H1 (cell line): Measurements from ENCODE around the gene SH3BGRL3. TPM values are rescaled to one million over a fixed set of nuclear protein-coding genes. Genes with fewer than 3 reads are reported as not detected.

ENCODE experiments used
- CTCF ChIA-PET: fragments of 300-600 bp; sonication (Branson Sonifier 250); formaldehyde crosslinking; loops from one replicate; lab custom pipeline; 2021; ENCODE audit not compliant: partially characterized antibody; lab: Charles Lee
- POLR2A ChIA-PET: fragments of 300-600 bp; sonication (Branson Sonifier 250); formaldehyde crosslinking; loops from one replicate; lab custom pipeline; 2021; ENCODE audit warnings: inconsistent platforms; ENCODE audit not compliant: partially characterized antibody; lab: Charles Lee
- DNase-seq, 2 experiments: peaks; one replicate each; pipeline versions ENCODE4 v3.0.0 to v3.0.0-alpha.2; 2010 to 2022; ENCODE audit warnings: low spot score in 2 of 2, low read depth in 1 of 2, mixed read lengths in 1 of 2
- FAIRE-seq: peaks from 2 replicates; lab custom pipeline; 2011; peaks lifted over from hg19 to GRCh38; lab: Jason Lieb, UNC
- H2AFZ ChIP-seq: 2 replicates; pipeline ENCODE4 v1.8.1; 2012; ENCODE audit warnings: low read length, inconsistent platforms
- H2AK5ac ChIP-seq: 2 replicates; pipeline ENCODE4 v1.6.1; 2013; ENCODE audit warnings: low read depth, low read length
- H2BK120ac ChIP-seq: replicated peaks from 2 replicates; pipeline ENCODE3; 2013; ENCODE audit warnings: low read depth, low read length, inconsistent platforms
- H2BK12ac ChIP-seq: 2 replicates; pipeline ENCODE4 v1.6.1; 2013; ENCODE audit warnings: low read depth, low read length
- H2BK15ac ChIP-seq: 2 replicates; pipeline ENCODE4 v1.6.1; 2013; ENCODE audit warnings: low read length
- H2BK20ac ChIP-seq: 2 replicates; pipeline ENCODE4 v1.6.1; 2013; ENCODE audit warnings: low read length
- H2BK5ac ChIP-seq: 2 replicates; pipeline ENCODE4 v1.6.1; 2013; ENCODE audit warnings: low read depth, low read length
- H3K14ac ChIP-seq: 2 replicates; pipeline ENCODE4 v1.6.1; 2013; ENCODE audit warnings: inconsistent platforms; ENCODE audit not compliant: insufficient read length
- H3K18ac ChIP-seq: 2 replicates; pipeline ENCODE4 v1.6.1; 2013; ENCODE audit warnings: low read length; ENCODE audit errors: extremely low read depth
- H3K23ac ChIP-seq: 2 replicates; pipeline ENCODE4 v1.6.1; 2013; ENCODE audit warnings: inconsistent platforms; ENCODE audit not compliant: insufficient read length
- H3K23me2 ChIP-seq: 2 replicates; pipeline ENCODE4 v1.6.1; 2013; ENCODE audit warnings: low read depth, low read length
- H3K27ac ChIP-seq: 2 replicates; pipeline ENCODE4 v1.6.1; 2011; ENCODE audit warnings: low read depth, low read length, inconsistent platforms
- H3K27me3 ChIP-seq, 4 experiments: replicated peaks in 1 of 4; 1 replicate in 1 of 4; 2 replicates in 3 of 4; pipeline versions ENCODE4 v1.6.1 to v1.8.1; 2011 to 2013; ENCODE audit warnings: low read length in 3 of 4, mild to moderate bottlenecking in 3 of 4, inconsistent platforms in 2 of 4, mixed read lengths in 2 of 4, moderate library complexity in 1 of 4; ENCODE audit not compliant: control insufficient read depth in 3 of 4, insufficient read depth in 3 of 4; ENCODE audit errors: extremely low read depth in 1 of 4
- H3K36me3 ChIP-seq, 4 experiments: 2 replicates each; pipeline versions ENCODE4 v1.6.1 to v1.8.1; 2011 to 2013; ENCODE audit warnings: mild to moderate bottlenecking in 4 of 4, low read length in 3 of 4, moderate library complexity in 2 of 4, control low read depth in 1 of 4, inconsistent platforms in 1 of 4; ENCODE audit not compliant: insufficient read depth in 4 of 4, control insufficient read depth in 2 of 4
- H3K4ac ChIP-seq: replicated peaks from 2 replicates; pipeline ENCODE3; 2013; ENCODE audit warnings: low read length, low read depth, mixed read lengths, inconsistent platforms; ENCODE audit not compliant: insufficient read length
- H3K4me1 ChIP-seq, 4 experiments: replicated peaks in 1 of 4; 1 replicate in 1 of 4; 2 replicates in 3 of 4; pipeline versions ENCODE4 v1.6.1 to v1.8.1; 2011 to 2013; ENCODE audit warnings: low read length in 3 of 4, inconsistent platforms in 2 of 4, mixed read lengths in 1 of 4; ENCODE audit not compliant: insufficient read depth in 4 of 4, control insufficient read depth in 3 of 4
- H3K4me2 ChIP-seq, 2 experiments: 2 replicates each; pipeline versions ENCODE4 v1.6.1 to v1.8.1; 2011 to 2013; ENCODE audit warnings: low read depth in 2 of 2, low read length in 2 of 2, control low read depth in 1 of 2, inconsistent platforms in 1 of 2, mild to moderate bottlenecking in 1 of 2; ENCODE audit not compliant: insufficient read depth in 1 of 2
- H3K4me3 ChIP-seq, 4 experiments: fragments of 200-600, 300-600 bp in 1 of 4; sonication (generic), shearing (Covaris generic), sonication (Bioruptor Twin) in 1 of 4; 2 replicates each; pipeline versions ENCODE4 v1.5.1 to v1.8.1; 2011 to 2016; ENCODE audit warnings: low read length in 4 of 4, low read depth in 3 of 4, control low read depth in 2 of 4, inconsistent platforms in 2 of 4, mild to moderate bottlenecking in 2 of 4, mixed read lengths in 1 of 4, moderate library complexity in 1 of 4; ENCODE audit not compliant: insufficient read depth in 2 of 4; ENCODE audit errors: extremely low read depth in 1 of 4
- H3K56ac ChIP-seq: replicated peaks from 2 replicates; pipeline ENCODE3; 2013; ENCODE audit warnings: low read depth, mild to moderate bottlenecking, mixed read lengths, low read length, inconsistent platforms; ENCODE audit not compliant: insufficient read length
- H3K79me1 ChIP-seq: 2 replicates; pipeline ENCODE4 v1.6.1; 2013; ENCODE audit warnings: low read depth, low read length, control low read depth
- H3K79me2 ChIP-seq, 2 experiments: 2 replicates each; pipeline versions ENCODE4 v1.6.1 to v1.8.1; 2012 to 2013; ENCODE audit warnings: low read length in 2 of 2, mild to moderate bottlenecking in 2 of 2, inconsistent platforms in 1 of 2; ENCODE audit not compliant: insufficient read depth in 2 of 2, control insufficient read depth in 1 of 2
- H3K9ac ChIP-seq, 4 experiments: replicated peaks in 1 of 4; 1 replicate in 1 of 4; 2 replicates in 3 of 4; pipeline versions ENCODE4 v1.6.1 to v1.8.1; 2011 to 2013; ENCODE audit warnings: low read depth in 3 of 4, low read length in 3 of 4, control low read depth in 2 of 4, mild to moderate bottlenecking in 2 of 4, moderate library complexity in 2 of 4, inconsistent platforms in 1 of 4; ENCODE audit errors: extremely low read depth in 1 of 4
- H3K9me3 ChIP-seq, 2 experiments: 2 replicates each; pipeline versions ENCODE4 v1.6.1 to v1.8.1; 2012 to 2013; ENCODE audit warnings: mild to moderate bottlenecking in 2 of 2, moderate library complexity in 2 of 2, control low read depth in 1 of 2, inconsistent platforms in 1 of 2, low read depth in 1 of 2, low read length in 1 of 2, mixed read lengths in 1 of 2; ENCODE audit not compliant: insufficient read depth in 2 of 2
- H4K20me1 ChIP-seq, 2 experiments: replicated peaks in 1 of 2; 2 replicates each; pipeline versions ENCODE3 to v1.8.1; 2011 to 2013; ENCODE audit warnings: inconsistent platforms in 2 of 2, low read length in 2 of 2, mild to moderate bottlenecking in 1 of 2; ENCODE audit not compliant: insufficient read depth in 2 of 2, control insufficient read depth in 1 of 2
- H4K5ac ChIP-seq: 2 replicates; pipeline ENCODE4 v1.6.1; 2013; ENCODE audit warnings: low read length, low read depth, mixed read lengths, inconsistent platforms; ENCODE audit not compliant: insufficient read length
- H4K8ac ChIP-seq: 2 replicates; pipeline ENCODE4 v1.8.0; 2013; ENCODE audit warnings: mild to moderate bottlenecking, moderate library complexity, low read length, inconsistent platforms; ENCODE audit not compliant: insufficient read depth; ENCODE audit errors: extremely low read depth
- H4K91ac ChIP-seq: replicated peaks from 2 replicates; pipeline ENCODE3; 2013; ENCODE audit warnings: low read length, mixed read lengths, inconsistent platforms; ENCODE audit not compliant: insufficient read length
- CBX8 ChIP-seq: fragments of 300-800, 300-1000 bp; sonication (generic); IDR thresholded peaks from 2 replicates; pipeline ENCODE4 v1.7.1; 2016; ENCODE audit warnings: low read depth, low read length, borderline replicate concordance
- EP300 ChIP-seq, 2 experiments: IDR thresholded peaks; 1 replicate in 1 of 2; 2 replicates in 1 of 2; pipeline ENCODE4 v1.6.1; 2011 to 2012; ENCODE audit warnings: low read depth in 2 of 2, low read length in 2 of 2, mild to moderate bottlenecking in 2 of 2, borderline replicate concordance in 1 of 2, inconsistent platforms in 1 of 2, moderate library complexity in 1 of 2
- HDAC2 ChIP-seq, 2 experiments: fragments of 300-600 bp in 1 of 2; sonication (generic) in 1 of 2; IDR thresholded peaks; 2 replicates each; pipeline ENCODE4 v1.6.1; 2011 to 2012; ENCODE audit warnings: low read depth in 2 of 2, low read length in 2 of 2, mild to moderate bottlenecking in 2 of 2, moderate library complexity in 2 of 2, borderline replicate concordance in 1 of 2, inconsistent platforms in 1 of 2
- PHF8 ChIP-seq: fragments of 200-600 bp; sonication (generic); conservative IDR thresholded peaks from 2 replicates; pipeline ENCODE4 v1.7.1; 2012; ENCODE audit warnings: low read depth, mild to moderate bottlenecking, inconsistent platforms, low read length, moderate library complexity
- SIX5 ChIP-seq: IDR thresholded peaks from 2 replicates; pipeline ENCODE4 v1.6.1; 2011; ENCODE audit warnings: mild to moderate bottlenecking, low read depth, low read length
- WGBS, 2 experiments: shearing (Covaris generic) in 1 of 2; methylation state at CpG; one replicate each; pipeline versions ENCODE4 v1.1.6 to v1.1.7; 2013 to 2015; ENCODE audit warnings: low lambda C conversion rate in 2 of 2, mixed read lengths in 2 of 2, inconsistent platforms in 1 of 2, low coverage in 1 of 2, missing lambda C conversion rate in 1 of 2; ENCODE audit not compliant: insufficient replicate concordance in 2 of 2, insufficient coverage in 1 of 2, insufficient read length in 1 of 2; ENCODE audit errors: extremely low coverage in 1 of 2, missing lambda C conversion rate in 1 of 2; 5-methylcytosine and 5-hydroxymethylcytosine counted together
- polyA plus RNA-seq, 7 experiments: library from polyadenylated mRNA; depleted of rRNA in 3 of 7; stranded (reverse) in 5 of 7; unstranded in 2 of 7; fragments of >200 nt in 5 of 7; fragments of 200-250 nt in 2 of 7; gene quantifications; 1 replicate in 5 of 7; 2 replicates in 1 of 7; 4 replicates in 1 of 7; pipeline versions ENCODE4 v1.2.1 to v1.2.3, GENCODE V29; 2011 to 2013; ENCODE audit warnings: missing spikeins in 2 of 7, mixed read lengths in 2 of 7
- total RNA-seq: library from RNA; stranded (reverse); fragmentation: NEBNext Ultra II Directional; extraction: Animal tissue kit (Norgen Biotek cat#: 25700); gene quantifications from 2 replicates; pipeline ENCODE4 v1.2.1, GENCODE V29; 2021
- TF ChIP-seq, protein P1 (sequence below): IDR thresholded peaks from 2 replicates; pipeline ENCODE4 v1.6.1; 2012; ENCODE audit warnings: inconsistent platforms

The SH3BGRL3 gene
- total and polyA plus RNA-seq, 2 of the 8 experiments (the other 6 are each of a cell fraction or from before 2014, with no cell fraction given): 77.8 to 107 TPM

DNA sequence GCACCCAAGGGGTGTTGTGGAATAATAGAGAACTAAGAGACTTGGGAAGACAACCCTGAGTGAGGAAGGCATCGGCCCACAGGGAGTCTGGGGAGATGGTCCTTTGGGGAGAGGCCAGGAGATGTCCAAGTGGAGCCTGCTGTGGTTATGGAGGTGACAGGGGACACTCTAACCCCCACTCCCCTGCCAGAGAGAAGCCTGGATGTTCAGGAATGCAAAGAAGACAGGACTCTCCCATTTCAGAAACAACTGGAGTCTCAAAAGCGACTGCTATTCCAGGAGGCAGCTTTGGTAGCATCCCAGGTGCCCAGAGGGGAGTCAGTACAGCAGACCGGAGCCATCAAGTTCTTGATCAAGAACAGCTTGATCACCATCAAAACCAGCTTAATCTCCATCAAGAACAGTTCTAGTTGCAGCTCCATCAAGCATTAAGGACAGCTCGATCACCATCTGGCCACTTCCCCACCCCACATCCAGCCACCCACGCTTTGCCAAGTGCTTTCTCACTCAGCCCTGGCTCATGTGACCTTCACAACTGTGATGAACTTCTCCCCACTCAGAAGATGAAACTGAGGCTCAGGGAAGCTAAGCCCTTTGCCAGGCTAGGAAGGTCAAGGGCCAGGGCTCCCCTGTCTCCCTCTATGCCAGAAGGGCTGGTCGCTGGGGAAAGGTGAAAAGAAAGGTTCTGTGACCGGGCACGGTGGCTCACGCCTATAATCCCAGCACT is 38.6 kb downstream of the SH3BGRL3 start:
- Histone ChIP-seq H3K14ac (no peak overlapping the region), H3K23ac (no peak overlapping the region), H2BK20ac (no peak overlapping the region), H3K4ac (no peak overlapping the region), H2AK5ac (no peak overlapping the region), H3K4me3 (no peak overlapping the region)
- CTCF ChIA-PET: interaction anchor here (0.6 to 57.0 kb wide), 17 partner anchors 8 to 227 kb away, joined by 3 to 1530 read pairs (median 3); partner anchors contain the start of genes CATSPER4, CEP85, SH3BGRL3 and UBXN11
- FAIRE-seq: no peak
- TF ChIP-seq EP300 (IDR thresholded peaks at IDR 0.05; ENCODE audit: borderline replicate concordance in 1 of 2, low read depth in 2 of 2, low read length in 2 of 2): no peak
- no peak for TF ChIP-seq CBX8
- TF ChIP-seq SIX5: no peak
- TF ChIP-seq, protein P1, sequence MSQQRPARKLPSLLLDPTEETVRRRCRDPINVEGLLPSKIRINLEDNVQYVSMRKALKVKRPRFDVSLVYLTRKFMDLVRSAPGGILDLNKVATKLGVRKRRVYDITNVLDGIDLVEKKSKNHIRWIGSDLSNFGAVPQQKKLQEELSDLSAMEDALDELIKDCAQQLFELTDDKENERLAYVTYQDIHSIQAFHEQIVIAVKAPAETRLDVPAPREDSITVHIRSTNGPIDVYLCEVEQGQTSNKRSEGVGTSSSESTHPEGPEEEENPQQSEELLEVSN: no peak
- TF ChIP-seq HDAC2 (IDR thresholded peaks at IDR 0.05; ENCODE audit: borderline replicate concordance in 1 of 2, low read depth in 2 of 2, low read length in 2 of 2): no peak
- TF ChIP-seq PHF8: no peak
- TF ChIP-seq, all 59 proteins: peak for 0
- 0 out of 2 replicates have a peak overlapping the region, but pooled peaks have one; percentile 51 for H4K8ac ChIP-seq
- no peak overlapping the region for H2AFZ ChIP-seq
- 87% methylated on average over 9 of the region's 9 CpGs; no CpG with 5 or more reads in 1 of the 2 experiments for WGBS, 2 experiments
- no peak overlapping the region for H4K5ac ChIP-seq
- no peak overlapping the region for H3K27ac ChIP-seq
- no peak for DNase-seq
- H3K9me3 ChIP-seq: no peaks in the 10 kb centered on the region
- H3K79me2 ChIP-seq: no peaks in the 10 kb centered on the region
- no peaks in the 10 kb centered on the region for H3K27me3 ChIP-seq
- POLR2A ChIA-PET: interaction anchor here (0.7 to 5.0 kb wide), 18 partner anchors 11 to 153 kb away, joined by 3 to 29 read pairs (median 5); partner anchors contain the start of genes HMGN2, LIN28A, SH3BGRL3 and UBXN11
- H3K4me1 ChIP-seq: peaks cover 4 to 16% (median 8%) of the 10 kb centered on the region in 4 experiments
- no peak overlapping the region for H2BK120ac ChIP-seq
- H3K79me1 ChIP-seq: no peaks in the 10 kb centered on the region
- H3K4me2 ChIP-seq: 0 out of 4 replicates have a peak overlapping the region, but pooled peaks of 1 of the 2 experiments have one; percentile 24
- H3K9ac ChIP-seq: no peak overlapping the region
- no peak overlapping the region for H3K56ac ChIP-seq
- peak overlapping the region; percentile 68; the same call in 1 of the 2 replicates for H2BK12ac ChIP-seq
- peak overlapping the region; percentile 41 for H4K91ac ChIP-seq
- no peak overlapping the region; the same call in 1 of the 2 replicates for H2BK5ac ChIP-seq
- no peaks in the 10 kb centered on the region for H4K20me1 ChIP-seq
- peaks cover 3 to 8% (median 6%) of the 10 kb centered on the region in 4 experiments; a peak in 5 of 8 replicates for H3K36me3 ChIP-seq
- no peaks in the 10 kb centered on the region for H3K23me2 ChIP-seq
- H2BK15ac ChIP-seq: peak overlapping the region; percentile 20; the same call in 1 of the 2 replicates
- 0 out of 2 replicates have a peak overlapping the region, but pooled peaks have one; percentile 19 for H3K18ac ChIP-seq
